ENCODE results near the gene AHNAK.
A peak's percentile ranks its signal among the peaks of the same experiment; 100 is the strongest.

The AHNAK gene

GRCh38 chr11:62505059-62505439 is 41.6 kb downstream of the AHNAK start:
- TF ChIP-seq PATZ1 (CRISPR knock-in tag; IDR thresholded peaks at IDR 0.05; ENCODE audit: borderline replicate concordance) (no peak), ARNTL (CRISPR knock-in tag; IDR thresholded peaks at IDR 0.05; ENCODE audit: borderline replicate concordance, low read depth) (no peak), ZC3H10 (CRISPR knock-in tag; IDR thresholded peaks at IDR 0.05) (no peak), TOX (CRISPR knock-in tag; IDR thresholded peaks at IDR 0.05; ENCODE audit: borderline replicate concordance) (no peak), GLIS3 (CRISPR knock-in tag; IDR thresholded peaks at IDR 0.05) (no peak), ZNF70 (CRISPR knock-in tag; IDR thresholded peaks at IDR 0.05) (no peak), TSHZ2 (CRISPR knock-in tag; IDR thresholded peaks at IDR 0.05) (no peak), CSDC2 (CRISPR knock-in tag; IDR thresholded peaks at IDR 0.05) (no peak)
- ATAC-seq = no peak

- ATAC-seq = no peak
- no peak for TF ChIP-seq ARNTL (CRISPR knock-in tag; IDR thresholded peaks at IDR 0.05; ENCODE audit: borderline replicate concordance, low read depth)
- no peak for TF ChIP-seq TOX (CRISPR knock-in tag; IDR thresholded peaks at IDR 0.05; ENCODE audit: borderline replicate concordance)
- no peak for TF ChIP-seq ZNF70 (CRISPR knock-in tag; IDR thresholded peaks at IDR 0.05)
- TF ChIP-seq OSR1 (CRISPR knock-in tag; IDR thresholded peaks at IDR 0.05) = no peak
Observed at GRCh38 chr11:62504158-62504973, 42.2 kb downstream of the AHNAK start.

- ATAC-seq = no peak
- TF ChIP-seq ESRRG (CRISPR knock-in tag; IDR thresholded peaks at IDR 0.05) (no peak), SNAI2 (CRISPR knock-in tag; IDR thresholded peaks at IDR 0.05) (no peak), PPARA (CRISPR knock-in tag; IDR thresholded peaks at IDR 0.05; ENCODE audit: borderline replicate concordance) (no peak), PATZ1 (CRISPR knock-in tag; IDR thresholded peaks at IDR 0.05; ENCODE audit: borderline replicate concordance) (no peak), ZC3H10 (CRISPR knock-in tag; IDR thresholded peaks at IDR 0.05) (no peak), RARB (CRISPR knock-in tag; IDR thresholded peaks at IDR 0.05) (no peak), CREB5 (CRISPR knock-in tag; IDR thresholded peaks at IDR 0.05; ENCODE audit: low read depth) (no peak), TOX (CRISPR knock-in tag; IDR thresholded peaks at IDR 0.05; ENCODE audit: borderline replicate concordance) (no peak), POU6F1 (CRISPR knock-in tag; IDR thresholded peaks at IDR 0.05; ENCODE audit: borderline replicate concordance, low read depth) (no peak)
Observed at GRCh38 chr11:62502030-62502730, 44.4 kb downstream of the AHNAK start.

GRCh38 chr11:62501432-62501891 is 45.1 kb downstream of the AHNAK start:
- no peak; the same call in 2 of the 3 replicates for ATAC-seq

More at GRCh38 chr11:62501432-62501891, 45.1 kb downstream of the AHNAK start:
- TF ChIP-seq ZFP30 (CRISPR knock-in tag; IDR thresholded peaks at IDR 0.05) = no peak
- no peak for TF ChIP-seq TCF4 (CRISPR knock-in tag; IDR thresholded peaks at IDR 0.05; ENCODE audit: borderline replicate concordance)
- TF ChIP-seq PPARA (CRISPR knock-in tag; IDR thresholded peaks at IDR 0.05; ENCODE audit: borderline replicate concordance) = no peak
- TF ChIP-seq ISL1 (CRISPR knock-in tag; IDR thresholded peaks at IDR 0.05) = peak; percentile 13; the same call in 1 of the 2 replicates
- no peak for TF ChIP-seq ZFP3 (CRISPR knock-in tag; IDR thresholded peaks at IDR 0.05)
- no peak for TF ChIP-seq ZNF565 (CRISPR knock-in tag; conservative IDR thresholded peaks at IDR 0.05; ENCODE audit: low read depth)
- no peak for TF ChIP-seq RARB (CRISPR knock-in tag; IDR thresholded peaks at IDR 0.05)
- TF ChIP-seq ZNF70 (CRISPR knock-in tag; IDR thresholded peaks at IDR 0.05) = no peak

All from SK-N-SH treated with all-trans-retinoic acid at 6 μM for 48 hours (cell line).